ENCODE data around the gene CCDC183.
"Not testable (repeated sequence)": the region's sequence is repeated elsewhere in the genome, so short reads cannot be mapped to it uniquely, and the experiment has no call there.

The CCDC183 gene

GRCh38 chr9:136829412-136829811 is 33.3 kb downstream of the CCDC183 start:
- no peaks in the 10 kb centered on the region for H3K9me3 Mint-ChIP-seq
- peaks cover 6% of the 10 kb centered on the region for H3K36me3 Mint-ChIP-seq (ENCODE audit: low read depth)
- H3K27ac Mint-ChIP-seq: no peak overlapping the region
- H3K4me1 Mint-ChIP-seq (ENCODE audit: low read depth): no peaks in the 10 kb centered on the region
- H3K27me3 Mint-ChIP-seq (ENCODE audit: low read depth): no peaks in the 10 kb centered on the region
- H3K4me3 Mint-ChIP-seq: no peak overlapping the region

GRCh38 chr9:136829981-136830885 is 34.1 kb downstream of the CCDC183 start:
- H3K27me3 Mint-ChIP-seq (ENCODE audit: low read depth): no peaks in the 10 kb centered on the region
- H3K4me1 Mint-ChIP-seq (ENCODE audit: low read depth): no peaks in the 10 kb centered on the region
- peaks cover 6% of the 10 kb centered on the region for H3K36me3 Mint-ChIP-seq (ENCODE audit: low read depth)
- H3K27ac Mint-ChIP-seq: no peak overlapping the region
- no peaks in the 10 kb centered on the region for H3K9me3 Mint-ChIP-seq
- no peak overlapping the region for H3K4me3 Mint-ChIP-seq

- Mint-ChIP-seq H3K27ac (no peak overlapping the region), H3K9me3 (no peaks in the 10 kb centered on the region), H3K27me3 (ENCODE audit: low read depth) (no peaks in the 10 kb centered on the region), H3K4me3 (no peak overlapping the region), H3K36me3 (ENCODE audit: low read depth) (peaks cover 6% of the 10 kb centered on the region), H3K4me1 (ENCODE audit: low read depth) (no peaks in the 10 kb centered on the region)
Observed at GRCh38 chr9:136831002-136831719, 35.0 kb downstream of the CCDC183 start.

- Mint-ChIP-seq H3K9me3 (no peaks in the 10 kb centered on the region), H3K36me3 (ENCODE audit: low read depth) (peaks cover 6% of the 10 kb centered on the region), H3K27me3 (ENCODE audit: low read depth) (no peaks in the 10 kb centered on the region), H3K4me3 (no peak overlapping the region), H3K27ac (no peak overlapping the region), H3K4me1 (ENCODE audit: low read depth) (no peaks in the 10 kb centered on the region)
Observed at GRCh38 chr9:136831720-136832104, 35.6 kb downstream of the CCDC183 start.

- Mint-ChIP-seq H3K9me3 (no peaks in the 10 kb centered on the region), H3K4me1 (ENCODE audit: low read depth) (no peaks in the 10 kb centered on the region), H3K27me3 (ENCODE audit: low read depth) (no peaks in the 10 kb centered on the region), H3K4me3 (no peak overlapping the region), H3K27ac (no peak overlapping the region), H3K36me3 (ENCODE audit: low read depth) (peaks cover 6% of the 10 kb centered on the region)
Observed at GRCh38 chr9:136832581-136832980, 36.4 kb downstream of the CCDC183 start.

GRCh38 chr9:136833381-136834048 is 37.4 kb downstream of the CCDC183 start:
- H3K27ac Mint-ChIP-seq; H3K36me3 Mint-ChIP-seq (ENCODE audit: low read depth); H3K4me3 Mint-ChIP-seq; H3K27me3 Mint-ChIP-seq (ENCODE audit: low read depth); H3K9me3 Mint-ChIP-seq; H3K4me1 Mint-ChIP-seq (ENCODE audit: low read depth): not testable (repeated sequence)

- Mint-ChIP-seq H3K4me1 (ENCODE audit: low read depth) (peaks cover 3% of the 10 kb centered on the region), H3K27me3 (ENCODE audit: low read depth) (no peaks in the 10 kb centered on the region), H3K4me3 (no peak overlapping the region), H3K36me3 (ENCODE audit: low read depth) (peaks cover 9% of the 10 kb centered on the region), H3K9me3 (no peaks in the 10 kb centered on the region), H3K27ac (no peak overlapping the region)
Observed at GRCh38 chr9:136835162-136835931, 39.2 kb downstream of the CCDC183 start.

GRCh38 chr9:136835932-136836904 is 40.1 kb downstream of the CCDC183 start:
- no peak overlapping the region for H3K4me3 Mint-ChIP-seq
- H3K9me3 Mint-ChIP-seq: no peaks in the 10 kb centered on the region
- H3K4me1 Mint-ChIP-seq (ENCODE audit: low read depth): peaks cover 3% of the 10 kb centered on the region
- no peak overlapping the region for H3K27ac Mint-ChIP-seq
- no peaks in the 10 kb centered on the region for H3K27me3 Mint-ChIP-seq (ENCODE audit: low read depth)
- H3K36me3 Mint-ChIP-seq (ENCODE audit: low read depth): peaks cover 9% of the 10 kb centered on the region

GRCh38 chr9:136837146-136837855 is 41.2 kb downstream of the CCDC183 start:
- Mint-ChIP-seq H3K36me3 (ENCODE audit: low read depth) (peaks cover 7% of the 10 kb centered on the region), H3K27me3 (ENCODE audit: low read depth) (no peaks in the 10 kb centered on the region), H3K27ac (no peak overlapping the region), H3K9me3 (no peaks in the 10 kb centered on the region), H3K4me3 (no peak overlapping the region), H3K4me1 (ENCODE audit: low read depth) (peaks cover 5% of the 10 kb centered on the region)

- not testable (repeated sequence) for H3K36me3 Mint-ChIP-seq (ENCODE audit: low read depth); H3K9me3 Mint-ChIP-seq; H3K27me3 Mint-ChIP-seq (ENCODE audit: low read depth); H3K4me3 Mint-ChIP-seq; H3K4me1 Mint-ChIP-seq (ENCODE audit: low read depth); H3K27ac Mint-ChIP-seq
Observed at GRCh38 chr9:136837856-136838277, 41.7 kb downstream of the CCDC183 start.

GRCh38 chr9:136838314-136839228 is 42.4 kb downstream of the CCDC183 start:
- Mint-ChIP-seq H3K27ac (no peak overlapping the region), H3K4me1 (ENCODE audit: low read depth) (peaks cover 5% of the 10 kb centered on the region), H3K36me3 (ENCODE audit: low read depth) (peaks cover 7% of the 10 kb centered on the region), H3K4me3 (no peak overlapping the region), H3K9me3 (no peaks in the 10 kb centered on the region), H3K27me3 (ENCODE audit: low read depth) (no peaks in the 10 kb centered on the region)

Data from T-helper 1 cell treated with Interleukin-12 subunit alpha and Interleukin-12 subunit beta and Interleukin-4 antibody, amounts not matched to agents 30 μg/mL and 1 μg/mL, for 36 hours (primary cell).